ENCODE measurements around the gene EDN1.
"Not testable (repeated sequence)": the region's sequence is repeated elsewhere in the genome, so short reads cannot be mapped to it uniquely, and the experiment has no call there.

Gene EDN1

DNA sequence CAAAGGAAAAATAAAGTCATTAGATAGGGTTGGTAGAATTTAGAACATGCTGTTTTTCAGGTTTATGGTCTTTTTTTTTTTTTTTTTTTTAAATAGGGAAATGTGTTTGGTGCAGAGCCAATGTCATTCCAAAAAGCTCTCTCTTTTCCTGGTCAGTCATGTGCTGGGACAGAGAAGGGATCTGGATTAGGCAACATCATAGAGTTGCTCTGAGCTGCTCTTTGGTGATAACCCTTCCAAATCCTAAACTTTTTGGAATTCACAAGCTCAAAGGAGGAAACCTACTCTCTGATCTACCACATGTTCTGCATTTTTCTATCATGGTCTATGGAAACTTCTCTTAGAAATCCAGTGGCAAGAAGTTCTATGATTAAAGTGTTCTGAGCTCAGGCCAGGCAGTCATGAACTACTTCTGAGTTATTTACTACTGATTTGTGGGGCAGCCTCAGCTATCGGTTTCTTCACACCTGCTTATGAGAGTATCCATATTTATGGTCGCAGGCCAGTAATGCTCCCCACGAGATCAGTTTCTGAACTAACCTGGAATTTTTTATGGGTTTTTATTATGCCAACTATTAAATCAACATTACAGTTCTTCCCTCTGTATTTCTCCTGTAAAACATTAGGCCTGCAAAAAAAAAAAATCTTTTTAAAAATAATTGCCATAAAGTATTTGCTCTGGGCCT is 4.8 kb downstream of the EDN1 start:
- DNase-seq (ENCODE audit: low read depth): no peak

DNA sequence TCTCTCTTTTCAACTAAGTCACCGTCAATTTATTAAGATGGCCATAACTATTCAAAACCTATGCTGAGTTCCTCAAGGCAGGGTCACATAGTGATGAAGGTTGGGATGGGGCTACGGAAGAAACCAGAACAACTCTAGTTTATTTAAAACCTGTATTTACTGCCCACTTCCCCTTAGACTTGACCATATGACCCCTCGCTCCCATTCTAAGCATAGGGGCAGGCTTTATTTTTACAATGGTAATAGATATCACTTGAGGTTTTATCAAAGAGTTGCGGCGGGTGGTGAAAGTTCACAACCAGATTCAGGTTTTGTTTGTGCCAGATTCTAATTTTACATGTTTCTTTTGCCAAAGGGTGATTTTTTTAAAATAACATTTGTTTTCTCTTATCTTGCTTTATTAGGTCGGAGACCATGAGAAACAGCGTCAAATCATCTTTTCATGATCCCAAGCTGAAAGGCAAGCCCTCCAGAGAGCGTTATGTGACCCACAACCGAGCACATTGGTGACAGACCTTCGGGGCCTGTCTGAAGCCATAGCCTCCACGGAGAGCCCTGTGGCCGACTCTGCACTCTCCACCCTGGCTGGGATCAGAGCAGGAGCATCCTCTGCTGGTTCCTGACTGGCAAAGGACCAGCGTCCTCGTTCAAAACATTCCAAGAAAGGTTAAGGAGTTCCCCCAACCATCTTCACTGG is 5.5 kb downstream of the EDN1 start:
- DNase-seq (ENCODE audit: low read depth): no peak

DNA sequence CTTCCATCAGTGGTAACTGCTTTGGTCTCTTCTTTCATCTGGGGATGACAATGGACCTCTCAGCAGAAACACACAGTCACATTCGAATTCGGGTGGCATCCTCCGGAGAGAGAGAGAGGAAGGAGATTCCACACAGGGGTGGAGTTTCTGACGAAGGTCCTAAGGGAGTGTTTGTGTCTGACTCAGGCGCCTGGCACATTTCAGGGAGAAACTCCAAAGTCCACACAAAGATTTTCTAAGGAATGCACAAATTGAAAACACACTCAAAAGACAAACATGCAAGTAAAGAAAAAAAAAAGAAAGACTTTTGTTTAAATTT is 6.1 kb downstream of the EDN1 start:
- no peak for DNase-seq (ENCODE audit: low read depth)

DNA sequence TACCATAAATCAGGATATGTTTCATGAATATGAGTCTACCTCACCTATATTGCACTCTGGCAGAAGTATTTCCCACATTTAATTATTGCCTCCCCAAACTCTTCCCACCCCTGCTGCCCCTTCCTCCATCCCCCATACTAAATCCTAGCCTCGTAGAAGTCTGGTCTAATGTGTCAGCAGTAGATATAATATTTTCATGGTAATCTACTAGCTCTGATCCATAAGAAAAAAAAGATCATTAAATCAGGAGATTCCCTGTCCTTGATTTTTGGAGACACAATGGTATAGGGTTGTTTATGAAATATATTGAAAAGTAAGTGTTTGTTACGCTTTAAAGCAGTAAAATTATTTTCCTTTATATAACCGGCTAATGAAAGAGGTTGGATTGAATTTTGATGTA is 6.4 kb downstream of the EDN1 start:
- no peak for DNase-seq (ENCODE audit: low read depth)

DNA sequence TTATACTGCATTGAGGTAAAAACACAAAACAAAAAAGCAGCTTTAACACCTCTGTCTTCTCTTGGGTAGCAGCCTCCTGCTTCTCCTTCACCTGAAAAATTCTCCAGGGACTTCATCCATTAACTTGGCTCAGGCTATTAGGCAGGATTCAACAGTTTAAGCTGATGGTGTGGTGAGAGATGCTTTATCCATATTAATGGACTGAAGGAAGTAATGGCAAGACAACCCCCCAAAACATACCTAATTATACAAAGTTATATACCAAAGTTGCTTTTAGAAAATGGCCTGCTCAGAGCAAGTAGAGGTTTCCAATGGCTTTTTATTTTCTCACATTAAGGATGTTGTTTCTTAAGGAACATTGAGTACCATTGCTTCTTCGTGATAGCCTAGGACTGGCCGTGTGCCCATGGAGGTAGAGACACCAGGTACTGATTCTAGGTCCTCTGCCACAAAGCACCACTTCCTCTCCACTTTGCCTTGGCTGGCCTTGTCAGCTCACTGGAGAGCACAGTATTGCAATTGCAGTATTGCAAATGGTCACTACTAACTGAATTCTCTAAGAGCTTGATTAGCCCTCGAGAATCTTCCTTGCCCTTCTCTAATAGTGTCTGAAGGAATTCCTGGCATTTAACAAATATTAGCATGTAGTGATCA is 7.3 kb downstream of the EDN1 start:
- DNase-seq (ENCODE audit: low read depth): no peak

DNA sequence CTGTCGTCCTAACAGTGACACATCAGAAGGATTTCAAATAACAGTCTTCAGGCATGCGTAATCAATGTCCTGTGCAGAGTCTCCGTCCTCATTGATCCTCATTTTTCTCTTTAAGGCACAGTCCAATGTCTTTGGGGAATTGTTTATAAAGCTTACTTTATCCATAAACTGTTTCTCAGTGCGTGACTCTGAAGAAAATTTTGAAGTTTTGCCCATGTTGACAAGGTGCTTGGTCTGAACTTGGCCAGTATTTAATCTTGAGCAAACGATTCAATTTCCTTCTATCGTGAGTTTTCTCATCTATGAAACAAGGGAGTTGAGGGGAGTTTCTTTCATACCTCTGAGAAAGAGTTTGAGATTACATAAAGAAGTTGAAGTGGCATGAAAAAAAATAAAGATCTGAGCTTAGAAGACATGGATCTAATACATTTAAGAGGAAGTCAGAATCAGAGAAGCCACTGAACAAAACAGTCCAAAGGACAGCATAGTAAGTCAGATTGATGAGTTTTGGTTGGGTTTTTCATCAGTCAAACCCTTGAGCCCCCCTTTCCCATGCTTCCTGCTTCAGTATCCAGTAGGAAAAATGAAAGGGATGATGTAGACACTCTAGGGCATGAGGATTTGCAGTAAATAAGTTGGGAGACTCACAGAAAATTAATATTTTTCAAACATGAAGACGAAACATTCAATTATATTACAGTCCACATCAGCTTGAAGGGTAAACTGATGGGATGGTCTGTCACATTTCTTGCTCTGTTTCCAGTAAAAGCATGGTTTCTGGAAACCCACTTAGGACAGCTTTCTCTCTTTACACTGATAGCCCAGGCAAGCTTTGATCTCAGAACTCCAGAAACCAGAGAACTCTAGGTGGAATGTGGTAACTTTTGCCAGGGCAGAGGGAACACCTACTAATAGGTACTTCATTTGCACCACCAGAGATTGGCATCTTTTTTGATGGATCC is 8.1 kb downstream of the EDN1 start:
- no peak for DNase-seq (ENCODE audit: low read depth)

DNA sequence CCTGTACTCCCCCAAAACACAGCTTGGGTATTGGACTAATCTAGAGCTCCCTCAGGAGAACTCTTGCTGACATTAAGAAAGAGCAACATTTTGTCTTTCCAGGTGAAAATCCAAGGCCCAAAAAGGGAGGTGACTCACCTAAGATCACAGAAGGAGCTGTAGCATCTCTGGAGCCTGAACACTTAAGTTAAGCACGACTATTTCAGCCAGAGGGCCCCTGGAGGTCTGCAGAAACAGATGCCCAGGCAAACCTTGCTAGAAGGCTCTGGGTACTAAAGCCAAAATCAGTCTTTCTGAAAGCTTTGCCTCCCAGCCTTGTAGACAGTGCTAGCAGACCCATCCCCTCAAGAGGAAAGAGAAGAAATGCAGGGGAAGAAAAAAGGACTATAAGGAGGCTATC is 8.8 kb downstream of the EDN1 start:
- DNase-seq (ENCODE audit: low read depth): no peak

DNA sequence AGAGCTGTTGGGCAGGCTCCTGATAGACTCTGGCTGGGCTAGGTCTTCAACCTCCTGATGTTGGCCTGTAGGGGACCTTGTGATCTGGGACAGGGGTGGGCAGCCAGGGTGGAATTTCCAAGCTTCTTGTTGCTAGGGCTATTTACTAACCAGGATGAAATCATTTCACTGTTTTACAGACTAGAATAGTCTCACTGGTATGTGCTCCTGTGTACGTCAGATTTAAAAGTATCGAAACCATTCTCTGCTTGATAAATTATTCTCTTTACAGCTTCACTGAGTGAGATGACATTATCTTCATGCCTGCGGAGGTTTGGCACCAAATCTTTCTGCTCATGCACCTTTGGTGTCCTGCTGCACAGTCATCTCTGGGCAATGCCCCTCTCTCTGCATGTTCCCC is 10.9 kb downstream of the EDN1 start:
- DNase-seq (ENCODE audit: low read depth): no peak

DNA sequence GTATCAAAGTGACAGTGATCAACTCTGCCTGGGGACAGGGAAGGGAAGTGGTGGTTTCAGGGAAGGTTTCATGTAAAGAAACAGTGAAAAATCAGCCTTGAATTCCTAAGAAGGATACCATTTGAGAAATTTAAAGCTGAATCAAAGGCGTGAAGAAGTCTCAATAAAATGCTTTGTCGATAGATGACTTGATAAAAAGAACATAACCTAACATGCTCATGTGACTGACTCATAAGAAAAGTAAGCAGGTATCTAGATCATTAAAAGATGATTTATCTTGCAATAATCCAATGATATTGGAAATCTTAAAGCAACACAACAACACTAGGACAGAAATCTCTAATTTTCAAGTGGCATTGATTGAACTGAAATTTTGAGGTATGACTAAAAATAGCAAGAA is 14.3 kb downstream of the EDN1 start:
- no peak for DNase-seq (ENCODE audit: low read depth)

DNA sequence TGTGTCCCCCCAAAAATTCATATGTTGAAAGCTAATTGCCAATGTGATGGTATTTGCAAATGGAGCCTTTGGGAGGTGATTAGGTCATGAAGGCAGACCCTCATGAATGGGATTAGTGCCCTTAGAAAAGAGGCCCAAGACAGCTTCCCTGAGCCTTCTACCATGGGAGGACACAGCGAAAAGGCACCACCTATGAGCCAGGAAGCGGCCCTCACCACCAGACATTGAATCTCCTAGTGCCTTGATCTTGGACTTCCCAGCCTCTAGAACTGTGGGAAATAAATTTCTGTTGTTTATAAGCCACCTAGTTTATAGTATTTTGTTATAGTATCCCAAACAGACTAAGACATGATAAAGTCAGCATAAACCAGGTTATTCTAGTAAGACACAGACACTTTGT is 18.9 kb downstream of the EDN1 start:
- DNase-seq (ENCODE audit: low read depth): no peak

DNA sequence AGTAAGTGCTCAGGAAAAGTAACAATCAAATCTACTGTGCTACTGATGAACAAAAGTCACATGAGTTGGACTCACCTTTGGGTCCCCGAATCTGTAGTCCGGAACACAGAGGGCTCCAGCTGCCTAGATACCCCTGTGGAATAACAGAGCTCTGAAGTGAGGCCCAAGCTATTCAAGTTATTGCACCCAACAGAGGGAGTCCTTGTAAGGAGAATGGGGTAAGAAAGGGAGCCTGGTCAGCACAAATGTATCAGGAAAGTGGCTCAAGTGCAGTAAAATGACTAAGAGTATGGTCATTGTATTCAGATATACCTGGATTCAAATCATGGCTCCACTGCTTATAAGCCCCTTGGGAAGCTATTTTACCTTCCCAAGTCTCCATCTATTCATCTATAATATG is 20.9 kb downstream of the EDN1 start:
- DNase-seq (ENCODE audit: low read depth): no peak

DNA sequence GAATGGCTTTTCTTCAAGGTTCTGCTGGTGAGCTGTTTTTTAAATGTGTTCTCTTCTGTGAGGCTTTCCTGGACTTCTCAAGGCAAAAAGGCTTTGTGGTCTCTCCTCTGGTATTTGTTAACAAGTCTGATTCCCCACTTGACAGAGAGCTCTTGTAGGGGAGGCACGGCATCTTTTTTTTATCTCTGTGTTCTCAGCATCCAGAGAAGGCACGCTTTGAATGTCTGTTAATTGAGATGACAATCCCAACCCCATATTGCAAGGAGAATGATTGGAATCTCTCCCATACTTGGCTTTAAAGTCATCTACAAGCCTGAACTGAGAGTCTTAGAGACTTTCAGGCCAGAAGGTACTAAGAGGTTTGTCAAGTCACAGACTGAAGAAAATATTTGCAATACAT is 22.6 kb downstream of the EDN1 start:
- no peak for DNase-seq (ENCODE audit: low read depth)

DNA sequence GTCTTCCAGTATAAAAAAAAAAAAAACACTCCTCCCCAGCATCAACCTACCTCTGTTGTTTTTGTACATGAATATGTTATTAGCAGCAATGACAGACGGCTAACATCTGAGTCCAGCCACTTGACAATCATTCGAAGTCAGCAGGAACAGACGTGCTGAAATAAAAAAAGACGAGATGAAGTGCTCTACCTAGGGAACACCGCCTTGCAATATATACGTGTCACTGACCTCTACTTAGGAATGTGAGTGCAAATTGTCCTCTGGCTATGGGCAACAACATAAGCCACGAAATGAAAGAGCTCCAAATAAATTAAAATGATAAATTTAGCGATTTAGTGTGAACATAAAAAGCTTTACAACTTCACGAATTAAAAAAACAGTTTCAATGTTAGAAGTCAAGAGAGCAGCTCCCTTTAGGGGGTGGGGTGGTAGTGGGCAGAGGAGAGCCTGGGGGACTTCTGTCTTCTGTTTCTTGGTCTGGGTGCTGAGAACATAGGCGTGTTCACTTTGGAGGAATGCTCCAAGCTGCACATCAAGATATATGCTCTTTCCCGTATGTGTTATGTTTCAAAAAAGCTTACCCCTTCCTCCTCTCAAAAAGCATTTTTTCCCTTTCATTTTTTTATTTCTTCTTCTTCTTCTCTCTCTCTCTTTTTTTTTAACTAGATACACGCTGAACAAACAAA is 23.3 kb downstream of the EDN1 start:
- no peak for DNase-seq (ENCODE audit: low read depth)

DNA sequence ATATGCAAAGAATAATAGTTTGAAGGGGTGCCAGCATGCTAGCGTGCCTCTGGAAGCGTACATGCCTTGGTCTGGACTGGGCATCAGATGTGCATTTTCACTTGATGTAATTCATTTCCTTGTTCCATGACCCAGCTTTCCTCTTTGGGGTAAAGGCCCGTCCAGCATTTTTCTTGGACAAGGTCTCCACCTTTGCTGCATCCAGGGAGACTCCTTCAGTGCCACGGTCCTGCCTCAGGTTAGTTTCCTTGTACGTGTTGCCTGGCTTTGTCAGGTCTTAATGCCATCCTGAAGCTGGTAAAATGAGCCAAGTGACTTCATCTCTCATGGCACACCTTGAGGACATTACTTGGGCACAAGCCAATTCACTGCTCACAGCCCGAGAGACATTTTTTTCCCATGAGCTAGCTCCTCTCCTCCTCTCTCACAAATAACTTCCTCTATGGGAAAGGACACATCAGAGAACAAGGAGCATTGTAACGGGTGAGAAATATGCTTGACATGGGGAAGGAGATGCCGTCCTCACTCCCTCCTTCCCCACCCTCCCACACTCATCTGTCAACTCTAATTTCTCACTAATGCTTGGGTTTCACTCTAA is 23.9 kb downstream of the EDN1 start:
- DNase-seq (ENCODE audit: low read depth): no peak

DNA sequence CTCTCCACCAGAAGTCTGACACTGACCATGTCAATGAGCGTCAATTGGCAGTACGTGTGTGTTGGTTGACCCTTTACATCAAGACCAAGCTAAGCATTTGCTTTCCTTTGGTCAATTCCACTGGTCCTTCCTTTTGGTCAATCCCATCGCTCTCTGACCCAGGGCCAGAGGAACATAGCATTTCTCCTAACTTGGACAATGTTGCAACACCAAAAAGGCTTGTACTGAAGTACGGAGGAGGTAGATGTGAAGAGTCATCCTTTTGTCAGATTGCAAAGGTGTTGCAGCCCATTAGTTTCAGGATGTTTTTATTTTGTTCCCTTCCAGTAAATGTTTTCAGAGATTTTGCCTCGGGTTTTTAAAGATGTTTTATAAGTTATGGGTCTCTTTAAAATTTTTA is 24.6 kb downstream of the EDN1 start:
- DNase-seq (ENCODE audit: low read depth): no peak

DNA sequence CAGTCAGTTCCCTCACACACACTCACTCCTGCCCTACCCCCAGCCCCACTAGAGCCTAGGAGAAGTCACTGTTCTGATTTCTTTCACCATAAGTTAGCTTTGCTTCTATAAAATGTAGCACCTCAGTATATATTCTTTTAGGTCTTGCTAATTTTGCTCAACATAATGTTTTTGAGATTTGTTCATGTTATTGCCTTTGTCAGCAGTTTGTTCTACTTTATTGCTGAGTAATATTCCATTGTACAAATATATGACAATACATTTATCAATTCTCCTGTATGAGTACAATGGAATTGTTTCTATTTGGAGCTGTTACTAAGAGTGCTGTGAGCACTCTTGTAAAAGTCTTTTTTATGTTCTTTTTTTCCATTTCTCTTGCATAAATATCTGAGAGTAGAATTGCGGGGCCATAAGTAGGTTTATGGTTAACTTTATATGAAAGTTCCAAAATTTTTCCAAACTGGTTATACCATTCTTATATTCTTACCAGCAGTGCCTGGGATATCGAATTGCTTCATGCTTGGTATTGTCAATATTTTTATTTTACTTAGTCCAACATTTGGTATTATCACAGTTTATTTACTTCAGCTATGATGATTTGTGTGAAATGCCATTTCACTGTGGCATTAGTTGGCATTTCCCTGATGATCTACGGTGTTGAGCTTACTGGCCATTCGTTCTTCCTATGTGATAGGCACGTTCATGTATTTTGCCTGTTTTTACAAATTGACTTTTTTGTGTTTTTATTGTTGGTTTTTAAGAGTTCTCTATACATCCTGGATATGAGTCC is 25.3 kb downstream of the EDN1 start:
- DNase-seq (ENCODE audit: low read depth): no peak

DNA sequence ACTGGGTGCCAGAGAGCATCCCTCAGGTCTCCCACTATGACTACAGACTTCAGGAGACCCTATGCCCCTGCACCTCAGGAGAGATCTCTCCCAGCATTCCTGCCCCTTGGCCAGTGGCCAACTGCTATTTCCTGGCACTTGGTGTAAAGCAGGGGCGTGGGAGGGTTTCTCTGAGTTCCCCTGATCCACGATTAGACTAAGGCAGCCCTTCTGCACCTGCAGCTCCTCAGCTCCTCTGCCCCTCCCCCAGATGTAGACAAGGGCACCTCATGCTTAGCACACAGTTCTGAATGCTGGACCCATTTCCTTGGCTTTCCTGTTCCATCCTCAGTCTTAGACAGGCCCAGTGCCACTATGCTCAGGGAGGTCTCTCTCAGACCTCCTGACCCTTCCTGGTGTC is 28.6 kb downstream of the EDN1 start:
- DNase-seq (ENCODE audit: low read depth): no peak

DNA sequence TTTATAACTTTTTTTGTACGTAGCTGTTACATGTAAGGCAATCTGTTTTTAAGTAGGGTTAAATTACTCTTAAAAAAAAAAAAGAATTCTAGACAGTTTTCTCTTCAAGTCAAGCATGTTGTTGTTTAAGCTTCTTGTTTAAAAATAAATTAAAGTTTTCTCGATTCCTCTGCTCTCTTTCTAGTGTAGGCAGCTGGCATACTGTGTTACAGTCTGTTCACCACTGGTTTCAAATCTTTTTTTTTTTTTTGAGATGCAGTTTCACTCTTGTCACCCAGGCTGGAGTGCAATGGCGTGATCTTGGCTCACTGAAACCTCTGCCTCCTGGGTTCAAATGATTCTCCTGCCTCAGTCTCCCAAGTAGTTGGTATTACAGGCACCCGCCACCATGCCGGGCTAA is 29.9 kb downstream of the EDN1 start:
- DNase-seq (ENCODE audit: low read depth): not testable (repeated sequence)

DNA sequence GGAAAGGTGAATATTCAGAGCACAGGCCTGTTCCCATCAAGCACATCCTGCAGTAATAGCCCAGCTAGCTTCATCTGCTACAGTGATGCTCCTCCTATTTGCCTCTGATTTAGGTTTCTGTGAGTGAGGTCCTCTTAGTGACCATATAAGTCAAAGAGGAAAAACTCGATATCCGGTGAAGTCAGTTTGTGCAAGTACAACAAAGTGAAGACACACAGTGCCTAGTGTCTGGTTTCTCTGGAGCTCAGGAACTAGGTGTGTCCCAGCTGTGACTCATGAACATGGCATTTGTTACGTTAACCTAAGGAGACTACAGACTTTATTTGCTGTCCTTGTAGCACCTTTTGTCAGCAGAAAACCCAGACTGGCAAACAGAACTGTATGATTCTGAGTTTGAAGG is 33.9 kb downstream of the EDN1 start:
- no peak for DNase-seq (ENCODE audit: low read depth)

DNA sequence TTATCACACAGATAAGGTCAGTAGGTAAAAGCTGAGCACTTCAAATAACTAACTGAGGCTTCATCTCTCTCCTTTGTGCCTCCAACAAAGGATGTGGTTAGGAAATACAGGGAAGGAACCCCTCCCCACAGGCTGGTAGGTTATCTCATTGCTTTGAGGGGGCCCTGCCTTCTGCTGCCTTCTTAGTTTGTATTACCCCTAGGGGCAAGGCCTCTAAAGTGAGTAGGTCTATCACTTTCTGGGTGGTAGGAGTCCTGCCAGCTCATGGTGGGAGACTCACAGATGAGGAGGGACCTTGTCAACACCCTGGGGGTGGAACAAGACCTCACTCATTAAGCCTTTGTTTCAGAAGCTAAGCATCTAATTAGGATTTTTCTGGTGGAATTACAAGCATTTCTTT is 34.6 kb downstream of the EDN1 start:
- DNase-seq (ENCODE audit: low read depth): no peak

DNA sequence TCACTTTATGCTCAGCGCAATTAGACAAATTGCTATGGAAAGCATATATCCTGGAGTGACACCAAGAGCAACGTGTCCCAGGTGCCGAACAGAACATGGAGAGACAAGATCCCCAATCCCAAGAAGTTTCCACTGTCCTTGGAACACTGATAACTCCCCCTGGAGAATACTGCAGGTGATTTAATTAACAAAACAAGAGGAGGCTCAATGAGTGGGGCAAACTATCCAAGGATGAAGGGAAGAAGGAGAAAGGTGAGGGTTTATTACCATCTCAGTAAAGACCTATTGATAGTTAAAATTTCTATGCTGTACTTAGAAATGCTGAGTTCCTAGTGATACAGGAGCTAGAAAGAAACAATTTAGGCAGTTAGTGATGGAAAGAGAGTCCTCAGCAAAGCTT is 35.7 kb downstream of the EDN1 start:
- no peak for DNase-seq (ENCODE audit: low read depth)

All from activated T-cell treated with anti-CD3 and anti-CD28 coated beads for 24 hours (primary cell).